Karpas-422 (cell line): Measurements from ENCODE around the gene PLEKHG3. TPM values are rescaled to one million over a fixed set of nuclear protein-coding genes. Genes with fewer than 3 reads are reported as not detected.

Experiments
- DNase-seq: peaks from one replicate; pipeline ENCODE4 v3.0.0-alpha.2; 2015
- H2AFZ ChIP-seq: fragments of 200-600 bp; sonication (generic); 2 replicates; pipeline ENCODE4 v1.6.1; 2014; ENCODE audit warnings: antibody characterized with exemption, low read length, mixed read lengths
- H3K27ac ChIP-seq: fragments of 200-600 bp; sonication (generic); 2 replicates; pipeline ENCODE4 v1.5.1; 2014; ENCODE audit warnings: mild to moderate bottlenecking, low read length, moderate library complexity
- H3K27me3 ChIP-seq: fragments of 200-600 bp; sonication (generic); 2 replicates; pipeline ENCODE4 v1.6.1; 2014; ENCODE audit warnings: low read length, mixed read lengths
- H3K36me3 ChIP-seq: fragments of 200-600 bp; sonication (generic); 2 replicates; pipeline ENCODE4 v1.6.1; 2014; ENCODE audit warnings: low read length, mixed read lengths; ENCODE audit not compliant: insufficient read depth
- H3K4me1 ChIP-seq: fragments of 200-600 bp; sonication (generic); 2 replicates; pipeline ENCODE4 v1.6.1; 2014; ENCODE audit warnings: mild to moderate bottlenecking, low read length, mixed read lengths
- H3K4me2 ChIP-seq: fragments of 200-600 bp; sonication (generic); 2 replicates; pipeline ENCODE4 v1.6.1; 2014; ENCODE audit warnings: low read length, low read depth, mild to moderate bottlenecking; ENCODE audit not compliant: poor library complexity, severe bottlenecking
- H3K4me3 ChIP-seq: fragments of 200-600 bp; sonication (generic); 2 replicates; pipeline ENCODE4 v1.5.1; 2014; ENCODE audit warnings: mild to moderate bottlenecking, antibody characterized with exemption, low read length, mixed read lengths
- H3K79me2 ChIP-seq: fragments of 200-600 bp; sonication (generic); 2 replicates; pipeline ENCODE4 v1.6.1; 2014; ENCODE audit warnings: mild to moderate bottlenecking, low read length, mixed read lengths
- H3K9ac ChIP-seq: fragments of 200-600 bp; sonication (generic); 2 replicates; pipeline ENCODE4 v1.6.0; 2014; ENCODE audit warnings: low read length
- H3K9me2 ChIP-seq: fragments of 200-600 bp; sonication (generic), shearing (Covaris generic); replicated peaks from 2 replicates; pipeline ENCODE4 v1.6.0; 2014; ENCODE audit warnings: mild to moderate bottlenecking, low read length, moderate library complexity; ENCODE audit not compliant: insufficient read depth
- H3K9me3 ChIP-seq: fragments of 300-700, 200-600 bp; sonication (generic); 2 replicates; pipeline ENCODE4 v1.6.1; 2014; ENCODE audit warnings: low read length, mixed read lengths
- H4K20me1 ChIP-seq: fragments of 200-600 bp; sonication (generic); 2 replicates; pipeline ENCODE4 v1.6.1; 2014; ENCODE audit warnings: mild to moderate bottlenecking, antibody characterized with exemption, low read length, low read depth; ENCODE audit not compliant: insufficient read depth
- total RNA-seq: library from RNA; depleted of rRNA; stranded (reverse); fragments of >200 nt; shearing (Covaris generic); gene quantifications from 2 replicates; pipeline ENCODE4 v1.2.3, GENCODE V29; 2014; ENCODE audit warnings: low replicate concordance

The PLEKHG3 gene
- total RNA-seq, 1 experiment from 2014 or later = not detected

- H3K4me3 ChIP-seq = no peak overlapping the region
- H3K9me2 ChIP-seq = no peaks in the 10 kb centered on the region
- H3K27me3 ChIP-seq = peaks cover 7% of the 10 kb centered on the region; the same call in 1 of the 2 replicates
- DNase-seq = no peak
- no peak overlapping the region for H3K27ac ChIP-seq
- H2AFZ ChIP-seq = no peak overlapping the region
- no peaks in the 10 kb centered on the region for H3K4me1 ChIP-seq
- H3K79me2 ChIP-seq = no peaks in the 10 kb centered on the region
- no peaks in the 10 kb centered on the region for H4K20me1 ChIP-seq
- no peak overlapping the region for H3K4me2 ChIP-seq
- H3K9ac ChIP-seq = no peak overlapping the region
- peaks cover 15% of the 10 kb centered on the region; the same call in 1 of the 2 replicates for H3K9me3 ChIP-seq
- peaks cover 7% of the 10 kb centered on the region; the same call in 1 of the 2 replicates for H3K36me3 ChIP-seq
These were observed 11.0 kb downstream of the PLEKHG3 start for GRCh38 chr14:64715146-64715627.

- no peak overlapping the region for H3K4me2 ChIP-seq
- H3K27ac ChIP-seq = no peak overlapping the region
- H3K27me3 ChIP-seq = peaks cover 7% of the 10 kb centered on the region; the same call in 1 of the 2 replicates
- no peak overlapping the region for H3K9ac ChIP-seq
- no peak overlapping the region for H2AFZ ChIP-seq
- no peaks in the 10 kb centered on the region for H3K9me2 ChIP-seq
- H3K4me3 ChIP-seq = no peak overlapping the region
- peaks cover 15% of the 10 kb centered on the region; the same call in 1 of the 2 replicates for H3K9me3 ChIP-seq
- no peak for DNase-seq
- peaks cover 7% of the 10 kb centered on the region; the same call in 1 of the 2 replicates for H3K36me3 ChIP-seq
- H3K4me1 ChIP-seq = no peaks in the 10 kb centered on the region
- no peaks in the 10 kb centered on the region for H3K79me2 ChIP-seq
- no peaks in the 10 kb centered on the region for H4K20me1 ChIP-seq
These were observed 11.6 kb downstream of the PLEKHG3 start for GRCh38 chr14:64715628-64716412.

- H2AFZ ChIP-seq = no peak overlapping the region
- no peaks in the 10 kb centered on the region for H3K79me2 ChIP-seq
- no peaks in the 10 kb centered on the region for H4K20me1 ChIP-seq
- DNase-seq = no peak
- no peak overlapping the region for H3K9ac ChIP-seq
- no peak overlapping the region for H3K4me3 ChIP-seq
- H3K27ac ChIP-seq = no peak overlapping the region
- peaks cover 7% of the 10 kb centered on the region; the same call in 1 of the 2 replicates for H3K36me3 ChIP-seq
- H3K4me2 ChIP-seq = no peak overlapping the region
- H3K4me1 ChIP-seq = no peaks in the 10 kb centered on the region
- H3K9me3 ChIP-seq = peaks cover 11% of the 10 kb centered on the region; the same call in 1 of the 2 replicates
- H3K9me2 ChIP-seq = no peaks in the 10 kb centered on the region
- peaks cover 7% of the 10 kb centered on the region; the same call in 1 of the 2 replicates for H3K27me3 ChIP-seq
These were observed 13.6 kb downstream of the PLEKHG3 start for GRCh38 chr14:64717870-64718269.

GRCh38 chr14:64718762-64719161, 14.5 kb downstream of the PLEKHG3 start:
- no peak for DNase-seq
- H3K36me3 ChIP-seq = no peaks in the 10 kb centered on the region
- no peak overlapping the region for H3K4me3 ChIP-seq
- H3K9me2 ChIP-seq = no peaks in the 10 kb centered on the region
- H3K4me2 ChIP-seq = no peak overlapping the region
- no peaks in the 10 kb centered on the region for H4K20me1 ChIP-seq
- no peaks in the 10 kb centered on the region for H3K79me2 ChIP-seq
- 0 out of 2 replicates have a peak, but pooled peaks cover 3% of the 10 kb centered on the region for H3K9me3 ChIP-seq
- no peak overlapping the region for H2AFZ ChIP-seq
- no peaks in the 10 kb centered on the region for H3K27me3 ChIP-seq
- H3K27ac ChIP-seq = no peak overlapping the region
- H3K9ac ChIP-seq = no peak overlapping the region
- H3K4me1 ChIP-seq = no peaks in the 10 kb centered on the region

- no peaks in the 10 kb centered on the region for H3K79me2 ChIP-seq
- no peaks in the 10 kb centered on the region for H4K20me1 ChIP-seq
- no peak overlapping the region for H3K27ac ChIP-seq
- H2AFZ ChIP-seq = no peak overlapping the region
- H3K9ac ChIP-seq = no peak overlapping the region
- H3K4me2 ChIP-seq = no peak overlapping the region
- no peaks in the 10 kb centered on the region for H3K9me2 ChIP-seq
- H3K27me3 ChIP-seq = no peaks in the 10 kb centered on the region
- DNase-seq = no peak
- H3K4me1 ChIP-seq = no peaks in the 10 kb centered on the region
- no peaks in the 10 kb centered on the region for H3K9me3 ChIP-seq
- H3K36me3 ChIP-seq = no peaks in the 10 kb centered on the region
- no peak overlapping the region for H3K4me3 ChIP-seq
These were observed 15.4 kb downstream of the PLEKHG3 start for GRCh38 chr14:64719601-64720000.

- DNase-seq = no peak
- Histone ChIP-seq H3K4me1 (peaks cover 2% of the 10 kb centered on the region), H3K4me2 (no peak overlapping the region), H3K27me3 (no peaks in the 10 kb centered on the region), H3K4me3 (no peak overlapping the region), H3K9me3 (no peaks in the 10 kb centered on the region), H3K9ac (no peak overlapping the region), H2AFZ (no peak overlapping the region), H3K79me2 (no peaks in the 10 kb centered on the region), H4K20me1 (no peaks in the 10 kb centered on the region), H3K36me3 (no peaks in the 10 kb centered on the region), H3K27ac (no peak overlapping the region), H3K9me2 (no peaks in the 10 kb centered on the region)
These were observed 15.9 kb downstream of the PLEKHG3 start for GRCh38 chr14:64720131-64720576.

- no peaks in the 10 kb centered on the region for H3K9me3 ChIP-seq
- H3K4me1 ChIP-seq = peaks cover 14% of the 10 kb centered on the region
- no peak overlapping the region for H3K4me3 ChIP-seq
- no peaks in the 10 kb centered on the region for H3K27me3 ChIP-seq
- H3K27ac ChIP-seq = no peak overlapping the region
- no peaks in the 10 kb centered on the region for H3K79me2 ChIP-seq
- H3K4me2 ChIP-seq = no peak overlapping the region
- H3K9me2 ChIP-seq = no peaks in the 10 kb centered on the region
- no peak for DNase-seq
- H4K20me1 ChIP-seq = no peaks in the 10 kb centered on the region
- H3K36me3 ChIP-seq = no peaks in the 10 kb centered on the region
- H2AFZ ChIP-seq = no peak overlapping the region; the same call in 1 of the 2 replicates
- no peak overlapping the region for H3K9ac ChIP-seq
These were observed 17.2 kb downstream of the PLEKHG3 start for GRCh38 chr14:64721391-64721791.

GRCh38 chr14:64721899-64722298, 17.7 kb downstream of the PLEKHG3 start:
- Histone ChIP-seq H2AFZ (no peak overlapping the region), H3K4me2 (no peak overlapping the region), H3K36me3 (no peaks in the 10 kb centered on the region), H3K9me2 (no peaks in the 10 kb centered on the region), H3K4me1 (peaks cover 17% of the 10 kb centered on the region), H4K20me1 (no peaks in the 10 kb centered on the region), H3K27ac (no peak overlapping the region), H3K79me2 (no peaks in the 10 kb centered on the region), H3K27me3 (no peaks in the 10 kb centered on the region), H3K9me3 (no peaks in the 10 kb centered on the region), H3K9ac (no peak overlapping the region), H3K4me3 (no peak overlapping the region)
- DNase-seq = no peak
